ENCODE measurements around the gene PP2D1.
"Not testable (repeated sequence)": the region's sequence is repeated elsewhere in the genome, so short reads cannot be mapped to it uniquely, and the experiment has no call there.

Gene PP2D1

DNA sequence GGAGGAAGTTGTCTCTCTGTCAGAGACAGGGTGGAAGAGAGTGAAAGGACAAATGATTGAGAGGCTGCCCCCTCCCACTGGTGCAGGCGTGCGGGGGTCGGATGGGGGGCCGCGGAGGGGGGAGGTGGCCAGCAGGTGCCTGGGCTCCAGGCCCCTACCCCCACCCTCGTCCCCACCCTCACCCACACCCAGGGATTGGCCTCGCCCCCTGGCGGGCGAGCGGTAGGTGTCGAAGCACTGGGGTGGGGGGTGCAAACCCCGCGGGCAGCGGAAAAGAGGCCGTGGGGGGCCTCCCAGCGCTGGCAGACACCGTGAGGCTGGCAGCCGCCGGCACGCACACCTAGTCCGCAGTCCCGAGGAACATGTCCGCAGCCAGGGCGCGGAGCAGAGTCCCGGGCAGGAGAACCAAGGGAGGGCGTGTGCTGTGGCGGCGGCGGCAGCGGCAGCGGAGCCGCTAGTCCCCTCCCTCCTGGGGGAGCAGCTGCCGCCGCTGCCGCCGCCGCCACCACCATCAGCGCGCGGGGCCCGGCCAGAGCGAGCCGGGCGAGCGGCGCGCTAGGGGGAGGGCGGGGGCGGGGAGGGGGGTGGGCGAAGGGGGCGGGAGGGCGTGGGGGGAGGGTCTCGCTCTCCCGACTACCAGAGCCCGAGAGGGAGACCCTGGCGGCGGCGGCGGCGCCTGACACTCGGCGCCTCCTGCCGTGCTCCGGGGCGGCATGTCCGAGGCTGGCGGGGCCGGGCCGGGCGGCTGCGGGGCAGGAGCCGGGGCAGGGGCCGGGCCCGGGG is 27.9 kb upstream of the PP2D1 start, which contains the start of gene KAT2B:
Gene KAT2B, plus strand, starts transcription at position 682 of the 783 bp plus-strand sequence. Its CDS starts 32 bp downstream, at position 714.
- H3K27ac ChIP-seq = peak within 1 kb of the TSS; percentile 85
- no peak for TF ChIP-seq ZFX (IDR thresholded peaks at IDR 0.05; ENCODE audit: borderline replicate concordance)
- TF ChIP-seq, protein P1, sequence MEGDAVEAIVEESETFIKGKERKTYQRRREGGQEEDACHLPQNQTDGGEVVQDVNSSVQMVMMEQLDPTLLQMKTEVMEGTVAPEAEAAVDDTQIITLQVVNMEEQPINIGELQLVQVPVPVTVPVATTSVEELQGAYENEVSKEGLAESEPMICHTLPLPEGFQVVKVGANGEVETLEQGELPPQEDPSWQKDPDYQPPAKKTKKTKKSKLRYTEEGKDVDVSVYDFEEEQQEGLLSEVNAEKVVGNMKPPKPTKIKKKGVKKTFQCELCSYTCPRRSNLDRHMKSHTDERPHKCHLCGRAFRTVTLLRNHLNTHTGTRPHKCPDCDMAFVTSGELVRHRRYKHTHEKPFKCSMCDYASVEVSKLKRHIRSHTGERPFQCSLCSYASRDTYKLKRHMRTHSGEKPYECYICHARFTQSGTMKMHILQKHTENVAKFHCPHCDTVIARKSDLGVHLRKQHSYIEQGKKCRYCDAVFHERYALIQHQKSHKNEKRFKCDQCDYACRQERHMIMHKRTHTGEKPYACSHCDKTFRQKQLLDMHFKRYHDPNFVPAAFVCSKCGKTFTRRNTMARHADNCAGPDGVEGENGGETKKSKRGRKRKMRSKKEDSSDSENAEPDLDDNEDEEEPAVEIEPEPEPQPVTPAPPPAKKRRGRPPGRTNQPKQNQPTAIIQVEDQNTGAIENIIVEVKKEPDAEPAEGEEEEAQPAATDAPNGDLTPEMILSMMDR (IDR thresholded peaks at IDR 0.05) = peak; percentile 76

DNA sequence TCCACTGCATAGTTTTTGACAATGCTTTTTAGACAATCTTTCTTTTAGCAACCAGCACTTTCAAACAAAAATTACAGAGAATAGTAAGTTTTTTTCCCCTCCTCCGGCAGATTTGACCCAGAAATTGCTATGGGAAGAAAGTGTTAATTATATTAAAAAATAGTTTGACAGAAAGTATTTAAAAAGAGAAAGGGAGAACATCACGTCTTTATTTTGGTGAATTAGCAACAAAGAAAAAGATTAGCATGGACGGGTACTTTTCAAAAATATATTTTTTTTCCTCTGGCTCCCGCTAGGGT is 27.4 kb upstream of the PP2D1 start:
- TF ChIP-seq, protein P1 (IDR thresholded peaks at IDR 0.05) = no peak
- no peak for TF ChIP-seq ZFX (IDR thresholded peaks at IDR 0.05; ENCODE audit: borderline replicate concordance)
- peak overlapping the region; percentile 85 for H3K27ac ChIP-seq

DNA sequence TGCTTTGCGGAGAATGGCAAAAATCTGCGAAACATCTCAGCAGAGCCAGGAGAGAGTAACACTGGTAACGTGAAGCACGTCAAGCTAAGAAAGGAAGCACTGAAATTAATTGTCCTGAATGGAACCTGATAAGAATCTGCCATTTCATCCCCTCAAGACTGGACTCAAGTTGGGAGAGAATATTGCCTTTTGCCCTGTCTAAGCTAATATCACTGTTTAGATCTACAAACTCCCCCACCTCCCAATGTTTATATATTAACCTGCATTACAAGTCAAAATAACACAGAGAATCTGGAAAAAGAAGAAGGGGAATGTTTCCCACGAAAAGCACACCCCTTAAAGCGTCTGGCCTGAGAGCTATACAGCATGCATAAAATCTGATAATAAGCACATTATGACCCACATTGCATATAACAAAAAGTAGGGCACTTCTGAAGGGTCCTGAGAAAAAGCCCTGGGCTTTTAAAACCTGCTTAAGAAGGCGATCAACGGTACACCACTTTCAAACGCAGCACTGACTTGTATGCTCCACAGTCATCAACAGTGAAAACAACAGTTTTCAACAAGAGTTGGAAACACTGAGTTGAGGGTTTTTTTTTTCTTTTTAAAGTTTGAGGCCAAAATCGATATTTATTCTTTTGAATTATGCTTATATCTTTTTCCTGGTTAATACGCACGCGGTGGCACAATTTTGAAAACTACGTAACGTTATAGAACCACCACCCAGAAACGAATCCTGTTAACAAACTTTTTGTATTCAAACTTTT is 26.8 kb upstream of the PP2D1 start:
- TF ChIP-seq ZFX (IDR thresholded peaks at IDR 0.05; ENCODE audit: borderline replicate concordance) = no peak
- TF ChIP-seq, protein P1 (IDR thresholded peaks at IDR 0.05) = no peak
- H3K27ac ChIP-seq = peak overlapping the region; percentile 85

DNA sequence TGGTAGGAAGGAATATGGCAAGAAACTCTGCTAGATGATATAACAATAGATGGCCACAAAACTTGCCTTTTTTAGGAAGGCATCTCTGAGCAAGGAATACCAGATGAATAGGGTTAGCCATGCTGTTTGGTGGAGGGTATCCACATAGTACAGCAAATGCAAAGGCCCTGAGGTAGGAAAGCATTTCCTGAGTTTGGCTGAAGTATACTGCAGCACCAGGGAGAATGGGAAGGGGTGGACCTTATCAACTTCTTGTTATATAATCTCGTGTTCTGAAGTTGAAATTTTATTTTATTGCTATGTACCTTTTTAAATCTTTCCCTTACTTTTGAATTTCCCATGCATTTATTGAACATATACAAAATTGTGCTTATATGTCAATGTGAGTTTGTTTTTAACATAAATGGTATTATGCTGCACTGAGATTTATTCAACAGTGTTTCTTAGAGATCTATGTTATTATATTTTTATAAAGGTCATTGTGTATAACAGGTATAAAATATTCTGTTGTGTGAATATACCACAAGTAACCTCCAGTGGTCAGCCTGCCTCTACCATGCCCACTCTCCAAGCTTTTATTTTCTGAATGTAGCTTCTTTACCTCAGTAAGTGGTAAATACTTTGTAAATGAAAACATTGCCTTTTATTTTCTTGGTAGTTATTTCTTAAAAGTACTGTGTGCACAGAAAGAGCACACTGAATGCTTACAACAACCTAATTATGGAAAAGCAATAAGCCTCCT is 25.4 kb upstream of the PP2D1 start:
- TF ChIP-seq, protein P1 (IDR thresholded peaks at IDR 0.05) = no peak
- TF ChIP-seq ZFX (IDR thresholded peaks at IDR 0.05; ENCODE audit: borderline replicate concordance) = no peak
- no peak overlapping the region for H3K27ac ChIP-seq

DNA sequence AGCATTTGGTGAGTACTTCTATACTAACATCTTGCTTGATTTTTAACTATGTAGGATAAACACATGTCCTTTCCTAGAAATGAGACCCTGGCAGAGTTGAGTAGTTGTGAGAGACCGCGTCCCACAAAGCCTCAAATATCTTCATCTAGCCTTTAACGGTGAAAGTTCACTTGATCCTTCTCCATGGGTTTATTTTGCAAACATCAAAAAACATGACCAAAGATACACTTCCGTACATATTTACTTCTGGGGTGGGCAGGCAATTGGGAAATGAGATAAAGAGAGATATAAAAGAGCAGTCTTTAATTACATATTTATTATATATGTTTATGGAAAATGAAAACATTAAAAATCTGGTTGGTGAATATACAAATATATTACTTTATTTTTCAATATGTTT is 23.0 kb upstream of the PP2D1 start:
- H3K27ac ChIP-seq = no peak overlapping the region
- TF ChIP-seq, protein P1 (IDR thresholded peaks at IDR 0.05) = no peak
- no peak for TF ChIP-seq ZFX (IDR thresholded peaks at IDR 0.05; ENCODE audit: borderline replicate concordance)

DNA sequence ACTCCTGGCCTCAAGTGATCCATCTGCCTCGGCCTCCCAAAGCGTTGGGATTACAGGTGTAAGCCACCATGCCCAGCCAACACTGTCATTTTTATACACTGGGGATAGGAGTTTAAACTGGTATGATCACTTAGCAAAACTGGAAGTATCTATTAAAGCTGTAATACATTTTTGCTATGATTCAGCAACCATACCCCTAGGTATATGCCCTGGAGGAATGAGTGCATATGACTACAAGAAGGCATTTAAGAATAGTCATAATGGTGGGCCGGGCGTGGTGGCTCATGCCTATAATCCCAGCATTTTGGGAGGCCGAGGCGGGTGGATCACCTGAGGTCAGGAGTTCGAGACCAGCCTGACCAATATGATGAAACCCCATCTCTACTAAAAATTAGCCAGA is 19.9 kb upstream of the PP2D1 start:
- not testable (repeated sequence) for H3K27ac ChIP-seq

DNA sequence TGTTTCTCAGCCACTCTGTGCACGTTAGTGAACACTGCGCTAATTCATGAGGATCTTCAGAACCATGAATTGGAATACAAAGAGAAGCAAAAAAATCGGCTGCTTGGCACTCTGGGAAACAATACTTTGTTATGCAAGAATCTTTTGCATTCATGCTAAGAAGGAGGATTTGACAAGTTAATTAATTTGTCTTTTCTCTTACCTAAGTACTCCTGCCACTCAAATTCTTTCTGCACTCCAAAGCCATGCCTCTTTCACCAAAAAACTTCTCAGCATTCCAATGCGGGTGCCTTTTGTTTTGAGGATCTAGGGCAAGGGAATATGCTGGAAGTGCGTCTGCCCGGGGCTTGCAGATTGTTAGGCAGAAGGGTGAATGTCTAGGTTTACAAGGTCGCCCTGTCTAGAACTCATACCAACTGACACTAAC is 16.9 kb upstream of the PP2D1 start:
- TF ChIP-seq ZFX (IDR thresholded peaks at IDR 0.05; ENCODE audit: borderline replicate concordance) = no peak
- H3K27ac ChIP-seq = no peak overlapping the region

DNA sequence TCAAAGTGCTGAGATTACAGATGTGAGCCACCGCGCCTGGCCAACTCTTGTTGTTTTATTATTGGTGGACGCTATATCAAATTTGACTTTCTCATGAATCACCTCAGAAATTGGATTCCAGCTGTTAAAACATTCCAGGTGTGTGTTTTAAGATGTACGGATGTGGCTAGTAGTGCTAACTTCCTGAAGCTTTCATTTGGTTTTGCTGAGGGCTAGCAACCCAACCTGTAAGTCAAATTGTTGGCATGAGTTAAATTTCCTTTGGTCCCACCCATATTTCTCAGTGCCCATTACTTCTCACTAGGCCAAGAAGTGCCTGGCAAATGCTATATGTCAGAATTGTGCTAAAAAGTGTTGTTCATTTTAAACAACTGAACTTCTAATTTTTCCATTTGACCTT is 15.1 kb upstream of the PP2D1 start:
- no peak for TF ChIP-seq ZFX (IDR thresholded peaks at IDR 0.05; ENCODE audit: borderline replicate concordance)
- TF ChIP-seq, protein P1 (IDR thresholded peaks at IDR 0.05) = no peak
- no peak overlapping the region for H3K27ac ChIP-seq
